Mesenchymal stem cell (in vitro differentiated cells and primary cell): ENCODE results near the gene PPCDC.

Experiments
- DNase-seq: peaks from one replicate; pipeline ENCODE4 v3.0.0-alpha.2; 2013
- H2AFZ ChIP-seq: one replicate; pipeline ENCODE4 v1.6.1; 2013; ENCODE audit warnings: low read depth, mild to moderate bottlenecking, control low read depth, inconsistent platforms, low read length, moderate library complexity
- H2AK5ac ChIP-seq: 2 replicates; pipeline ENCODE4 v1.6.1; 2013; ENCODE audit warnings: low read length, moderate library complexity, mild to moderate bottlenecking, inconsistent platforms; ENCODE audit not compliant: severe bottlenecking
- H2BK120ac ChIP-seq: one replicate; pipeline ENCODE4 v1.6.1; 2013; ENCODE audit warnings: low read depth, mild to moderate bottlenecking, inconsistent platforms, low read length, moderate library complexity
- H2BK12ac ChIP-seq, 2 experiments: one replicate each; pipeline ENCODE4 v1.6.1; 2013; ENCODE audit warnings: inconsistent platforms in 2 of 2, low read length in 2 of 2, mild to moderate bottlenecking in 2 of 2, moderate library complexity in 2 of 2, control low read depth in 1 of 2
- H2BK15ac ChIP-seq: one replicate; pipeline ENCODE4 v1.6.1; 2013; ENCODE audit warnings: mild to moderate bottlenecking, low read depth, inconsistent platforms; ENCODE audit not compliant: poor library complexity, severe bottlenecking
- H2BK5ac ChIP-seq: 2 replicates; pipeline ENCODE4 v1.6.1; 2013; ENCODE audit warnings: low read depth, mild to moderate bottlenecking, low read length, control low read depth, inconsistent platforms; ENCODE audit not compliant: poor library complexity, severe bottlenecking
- H3K14ac ChIP-seq, 2 experiments: one replicate each; pipeline ENCODE4 v1.6.1; 2013; ENCODE audit warnings: inconsistent platforms in 2 of 2, low read length in 2 of 2, control low read depth in 1 of 2, mild to moderate bottlenecking in 1 of 2, moderate library complexity in 1 of 2
- H3K18ac ChIP-seq, 2 experiments: one replicate each; pipeline ENCODE4 v1.6.1; 2013; ENCODE audit warnings: inconsistent platforms in 2 of 2, low read length in 2 of 2, control low read depth in 1 of 2, low read depth in 1 of 2, mild to moderate bottlenecking in 1 of 2
- H3K23ac ChIP-seq, 2 experiments: one replicate each; pipeline ENCODE4 v1.6.1; 2013; ENCODE audit warnings: inconsistent platforms in 2 of 2, low read length in 2 of 2, mild to moderate bottlenecking in 2 of 2, moderate library complexity in 2 of 2, control low read depth in 1 of 2
- H3K27ac ChIP-seq: 2 replicates; pipeline ENCODE4 v1.5.1; 2013; ENCODE audit warnings: mild to moderate bottlenecking, moderate library complexity, low read length, control low read depth, inconsistent platforms; ENCODE audit not compliant: poor library complexity, severe bottlenecking
- H3K27me3 ChIP-seq, 2 experiments: 2 replicates each; pipeline versions ENCODE4 v1.6.1 to v1.7.0; 2013; ENCODE audit warnings: low read length in 2 of 2, mild to moderate bottlenecking in 2 of 2, moderate library complexity in 2 of 2, control low read depth in 1 of 2, inconsistent platforms in 1 of 2; ENCODE audit not compliant: control insufficient read depth in 1 of 2, insufficient read depth in 1 of 2
- H3K36me3 ChIP-seq, 2 experiments: 2 replicates each; pipeline versions ENCODE4 v1.6.1 to v1.7.0; 2013; ENCODE audit warnings: low read length in 2 of 2, control low read depth in 1 of 2, inconsistent platforms in 1 of 2, low read depth in 1 of 2, mild to moderate bottlenecking in 1 of 2; ENCODE audit not compliant: insufficient read depth in 2 of 2, control insufficient read depth in 1 of 2
- H3K4ac ChIP-seq, 2 experiments: one replicate each; pipeline ENCODE4 v1.6.1; 2013; ENCODE audit warnings: inconsistent platforms in 2 of 2, low read length in 2 of 2, mild to moderate bottlenecking in 2 of 2, moderate library complexity in 2 of 2, control low read depth in 1 of 2, low read depth in 1 of 2
- H3K4me1 ChIP-seq: 2 replicates; pipeline ENCODE4 v1.6.1; 2013; ENCODE audit warnings: low read depth, low read length, control low read depth; ENCODE audit not compliant: control insufficient read depth, insufficient read depth
- H3K4me2 ChIP-seq: 2 replicates; pipeline ENCODE4 v1.6.1; 2013; ENCODE audit warnings: low read length, mild to moderate bottlenecking, inconsistent platforms; ENCODE audit not compliant: poor library complexity, severe bottlenecking
- H3K4me3 ChIP-seq, 2 experiments: 2 replicates each; pipeline versions ENCODE4 v1.5.1 to v1.7.0; 2013; ENCODE audit warnings: low read length in 2 of 2, mild to moderate bottlenecking in 2 of 2, control low read depth in 1 of 2, low read depth in 1 of 2; ENCODE audit not compliant: insufficient read depth in 1 of 2
- H3K79me1 ChIP-seq: replicated peaks from 2 replicates; pipeline ENCODE4 v1.6.1; 2013; ENCODE audit warnings: mild to moderate bottlenecking, control low read depth, low read length, inconsistent platforms; ENCODE audit not compliant: poor library complexity, severe bottlenecking
- H3K9ac ChIP-seq: 2 replicates; pipeline ENCODE4 v1.7.0; 2013; ENCODE audit warnings: mild to moderate bottlenecking, low read length, moderate library complexity
- H3K9me3 ChIP-seq: 2 replicates; pipeline ENCODE4 v1.7.0; 2013; ENCODE audit warnings: mild to moderate bottlenecking, low read length; ENCODE audit not compliant: control insufficient read depth
- H4K8ac ChIP-seq: one replicate; pipeline ENCODE4 v1.6.1; 2013; ENCODE audit warnings: inconsistent platforms, mild to moderate bottlenecking, low read length, moderate library complexity
- H4K91ac ChIP-seq: one replicate; pipeline ENCODE4 v1.6.1; 2013; ENCODE audit warnings: mild to moderate bottlenecking, low read length, inconsistent platforms
- WGBS: methylation state at CpG from one replicate; pipeline ENCODE4 v1.1.7; 2013; ENCODE audit warnings: mixed read lengths; 5-methylcytosine and 5-hydroxymethylcytosine counted together

The PPCDC gene

GRCh38 chr15:75042730-75043508 lies 19.5 kb downstream of the PPCDC start:
- Histone ChIP-seq H3K9me3 (no peaks in the 10 kb centered on the region), H3K18ac (peak overlapping the region; percentile 59 to 86), H2AFZ (no peak overlapping the region), H3K14ac (peak overlapping the region in 1 of 2 experiments; percentile 78), H3K4me1 (peaks cover 32% of the 10 kb centered on the region), H4K91ac (peak overlapping the region; percentile 54), H4K8ac (peak overlapping the region; percentile 45), H2AK5ac (peak overlapping the region; percentile 10), H3K4me2 (no peak overlapping the region), H3K23ac (no peak overlapping the region), H3K4me3 (peak overlapping the region in 1 of 2 experiments; percentile 57), H3K4ac (peak overlapping the region; percentile 27 to 47), H2BK5ac (no peak overlapping the region), H3K27ac (peak overlapping the region; percentile 3), H3K79me1 (peaks cover 15% of the 10 kb centered on the region), H2BK120ac (no peak overlapping the region), H3K9ac (peak overlapping the region; percentile 80), H2BK12ac (peak overlapping the region in 1 of 2 experiments; percentile 93), H2BK15ac (no peak overlapping the region), H3K36me3 (peaks cover 0 to 21% of the 10 kb centered on the region in 2 experiments), H3K27me3 (no peaks in the 10 kb centered on the region)
- WGBS, result 66% methylated on average over 12 of the region's 12 CpGs
- peak; percentile 85 for DNase-seq

- peak overlapping the region in 1 of 2 experiments; percentile 70 for H3K14ac ChIP-seq
- H3K4me2 ChIP-seq, result no peak overlapping the region
- H3K36me3 ChIP-seq, result peaks cover 1 to 26% of the 10 kb centered on the region in 2 experiments
- H3K18ac ChIP-seq, result peak overlapping the region; percentile 87 to 89
- no peak overlapping the region for H2BK120ac ChIP-seq
- H2BK12ac ChIP-seq, result peak overlapping the region; percentile 90 to 93
- H2BK5ac ChIP-seq, result no peak overlapping the region
- WGBS, result 25% methylated on average over 20 of the region's 20 CpGs
- peak overlapping the region; percentile 80 for H3K9ac ChIP-seq
- peak overlapping the region; percentile 3 for H3K27ac ChIP-seq
- peaks cover 12% of the 10 kb centered on the region for H3K79me1 ChIP-seq
- H2AFZ ChIP-seq, result no peak overlapping the region
- no peak overlapping the region for H2AK5ac ChIP-seq
- peaks cover 32% of the 10 kb centered on the region for H3K4me1 ChIP-seq
- H2BK15ac ChIP-seq, result no peak overlapping the region
- peak overlapping the region in 1 of 2 experiments; percentile 57 for H3K4me3 ChIP-seq
- H3K23ac ChIP-seq, result no peak overlapping the region
- peak overlapping the region; percentile 41 for H4K8ac ChIP-seq
- H3K9me3 ChIP-seq, result no peaks in the 10 kb centered on the region
- DNase-seq, result peak; percentile 100
- H3K27me3 ChIP-seq, result no peaks in the 10 kb centered on the region
- H3K4ac ChIP-seq, result peak overlapping the region; percentile 48 to 75
- peak overlapping the region; percentile 93 for H4K91ac ChIP-seq
Measured at GRCh38 chr15:75043509-75044257, 20.3 kb downstream of the PPCDC start.

GRCh38 chr15:75044258-75044878 lies 21.0 kb downstream of the PPCDC start:
- H3K36me3 ChIP-seq, result peaks cover 8 to 32% of the 10 kb centered on the region in 2 experiments
- H3K9ac ChIP-seq, result peak overlapping the region; percentile 80
- H3K4me2 ChIP-seq, result no peak overlapping the region
- peak overlapping the region; percentile 87 to 89 for H3K18ac ChIP-seq
- no peak overlapping the region for H3K23ac ChIP-seq
- peak overlapping the region in 1 of 2 experiments; percentile 70 for H3K14ac ChIP-seq
- H3K27me3 ChIP-seq, result no peaks in the 10 kb centered on the region
- peak overlapping the region; percentile 93 for H4K91ac ChIP-seq
- H2BK120ac ChIP-seq, result peak overlapping the region; percentile 45
- peak overlapping the region; percentile 90 to 93 for H2BK12ac ChIP-seq
- peak overlapping the region; percentile 41 for H4K8ac ChIP-seq
- H3K79me1 ChIP-seq, result peaks cover 10% of the 10 kb centered on the region
- peak overlapping the region; percentile 46 for H2BK15ac ChIP-seq
- no peaks in the 10 kb centered on the region for H3K9me3 ChIP-seq
- 96% methylated on average over 12 of the region's 14 CpGs for WGBS
- no peak overlapping the region for H3K27ac ChIP-seq
- H3K4ac ChIP-seq, result peak overlapping the region; percentile 48 to 75
- no peak for DNase-seq
- H3K4me3 ChIP-seq, result no peak overlapping the region
- H2AFZ ChIP-seq, result no peak overlapping the region
- H2BK5ac ChIP-seq, result no peak overlapping the region
- H3K4me1 ChIP-seq, result peaks cover 34% of the 10 kb centered on the region
- H2AK5ac ChIP-seq, result peak overlapping the region; percentile 11
